ENCODE results near the gene FMNL2.

The FMNL2 gene

DNA sequence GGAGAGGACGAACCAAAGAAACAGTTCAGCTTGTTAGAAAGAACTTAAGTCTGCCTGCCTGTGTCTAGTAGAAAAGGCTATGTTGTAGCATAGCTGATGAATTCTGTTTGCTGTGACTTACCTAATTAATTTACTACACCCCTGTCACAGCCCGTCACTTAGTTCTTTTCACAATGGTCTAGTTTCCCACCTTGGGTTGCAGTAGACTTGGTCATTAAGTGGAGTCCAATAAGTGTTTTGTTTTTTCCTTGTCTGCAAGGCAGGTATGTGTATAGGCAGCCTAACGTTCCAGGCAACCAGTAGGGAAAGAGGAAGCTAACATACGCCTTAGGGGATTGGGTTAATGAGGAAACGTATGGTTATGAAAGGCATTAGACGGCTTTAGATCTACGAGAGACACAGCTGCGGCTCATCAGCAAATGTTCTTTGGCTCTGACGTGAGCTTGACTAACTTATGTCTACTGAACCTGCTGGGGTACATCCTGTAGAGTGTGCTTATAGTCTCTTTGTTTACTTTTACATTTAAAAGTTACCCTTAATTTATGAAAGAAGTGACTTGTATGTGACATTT lies 202.2 kb downstream of the FMNL2 start:
- no peak for TF ChIP-seq RARB (CRISPR knock-in tag; IDR thresholded peaks at IDR 0.05)
- TF ChIP-seq ZC3H10 (CRISPR knock-in tag; IDR thresholded peaks at IDR 0.05): no peak
- no peak for TF ChIP-seq ESRRG (CRISPR knock-in tag; IDR thresholded peaks at IDR 0.05)
- no peak for TF ChIP-seq BACH2 (CRISPR knock-in tag; IDR thresholded peaks at IDR 0.05; ENCODE audit: borderline replicate concordance)
- no peak for TF ChIP-seq GLIS3 (CRISPR knock-in tag; IDR thresholded peaks at IDR 0.05)
- TF ChIP-seq TOX (CRISPR knock-in tag; IDR thresholded peaks at IDR 0.05; ENCODE audit: borderline replicate concordance): no peak
- TF ChIP-seq, protein P1, sequence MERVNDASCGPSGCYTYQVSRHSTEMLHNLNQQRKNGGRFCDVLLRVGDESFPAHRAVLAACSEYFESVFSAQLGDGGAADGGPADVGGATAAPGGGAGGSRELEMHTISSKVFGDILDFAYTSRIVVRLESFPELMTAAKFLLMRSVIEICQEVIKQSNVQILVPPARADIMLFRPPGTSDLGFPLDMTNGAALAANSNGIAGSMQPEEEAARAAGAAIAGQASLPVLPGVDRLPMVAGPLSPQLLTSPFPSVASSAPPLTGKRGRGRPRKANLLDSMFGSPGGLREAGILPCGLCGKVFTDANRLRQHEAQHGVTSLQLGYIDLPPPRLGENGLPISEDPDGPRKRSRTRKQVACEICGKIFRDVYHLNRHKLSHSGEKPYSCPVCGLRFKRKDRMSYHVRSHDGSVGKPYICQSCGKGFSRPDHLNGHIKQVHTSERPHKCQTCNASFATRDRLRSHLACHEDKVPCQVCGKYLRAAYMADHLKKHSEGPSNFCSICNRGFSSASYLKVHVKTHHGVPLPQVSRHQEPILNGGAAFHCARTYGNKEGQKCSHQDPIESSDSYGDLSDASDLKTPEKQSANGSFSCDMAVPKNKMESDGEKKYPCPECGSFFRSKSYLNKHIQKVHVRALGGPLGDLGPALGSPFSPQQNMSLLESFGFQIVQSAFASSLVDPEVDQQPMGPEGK (CRISPR knock-in tag; IDR thresholded peaks at IDR 0.05; ENCODE audit: borderline replicate concordance): no peak
- no peak for TF ChIP-seq ISL1 (CRISPR knock-in tag; IDR thresholded peaks at IDR 0.05)
- TF ChIP-seq TCF4 (CRISPR knock-in tag; IDR thresholded peaks at IDR 0.05; ENCODE audit: borderline replicate concordance): no peak
- TF ChIP-seq ZNF8 (CRISPR knock-in tag; IDR thresholded peaks at IDR 0.05): no peak
- TF ChIP-seq, protein P2, sequence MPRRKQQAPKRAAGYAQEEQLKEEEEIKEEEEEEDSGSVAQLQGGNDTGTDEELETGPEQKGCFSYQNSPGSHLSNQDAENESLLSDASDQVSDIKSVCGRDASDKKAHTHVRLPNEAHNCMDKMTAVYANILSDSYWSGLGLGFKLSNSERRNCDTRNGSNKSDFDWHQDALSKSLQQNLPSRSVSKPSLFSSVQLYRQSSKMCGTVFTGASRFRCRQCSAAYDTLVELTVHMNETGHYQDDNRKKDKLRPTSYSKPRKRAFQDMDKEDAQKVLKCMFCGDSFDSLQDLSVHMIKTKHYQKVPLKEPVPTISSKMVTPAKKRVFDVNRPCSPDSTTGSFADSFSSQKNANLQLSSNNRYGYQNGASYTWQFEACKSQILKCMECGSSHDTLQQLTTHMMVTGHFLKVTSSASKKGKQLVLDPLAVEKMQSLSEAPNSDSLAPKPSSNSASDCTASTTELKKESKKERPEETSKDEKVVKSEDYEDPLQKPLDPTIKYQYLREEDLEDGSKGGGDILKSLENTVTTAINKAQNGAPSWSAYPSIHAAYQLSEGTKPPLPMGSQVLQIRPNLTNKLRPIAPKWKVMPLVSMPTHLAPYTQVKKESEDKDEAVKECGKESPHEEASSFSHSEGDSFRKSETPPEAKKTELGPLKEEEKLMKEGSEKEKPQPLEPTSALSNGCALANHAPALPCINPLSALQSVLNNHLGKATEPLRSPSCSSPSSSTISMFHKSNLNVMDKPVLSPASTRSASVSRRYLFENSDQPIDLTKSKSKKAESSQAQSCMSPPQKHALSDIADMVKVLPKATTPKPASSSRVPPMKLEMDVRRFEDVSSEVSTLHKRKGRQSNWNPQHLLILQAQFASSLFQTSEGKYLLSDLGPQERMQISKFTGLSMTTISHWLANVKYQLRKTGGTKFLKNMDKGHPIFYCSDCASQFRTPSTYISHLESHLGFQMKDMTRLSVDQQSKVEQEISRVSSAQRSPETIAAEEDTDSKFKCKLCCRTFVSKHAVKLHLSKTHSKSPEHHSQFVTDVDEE (CRISPR knock-in tag; IDR thresholded peaks at IDR 0.05): no peak
- no peak for TF ChIP-seq SNAI2 (CRISPR knock-in tag; IDR thresholded peaks at IDR 0.05)
- TF ChIP-seq ZFP30 (CRISPR knock-in tag; IDR thresholded peaks at IDR 0.05): no peak
- TF ChIP-seq, protein P3, sequence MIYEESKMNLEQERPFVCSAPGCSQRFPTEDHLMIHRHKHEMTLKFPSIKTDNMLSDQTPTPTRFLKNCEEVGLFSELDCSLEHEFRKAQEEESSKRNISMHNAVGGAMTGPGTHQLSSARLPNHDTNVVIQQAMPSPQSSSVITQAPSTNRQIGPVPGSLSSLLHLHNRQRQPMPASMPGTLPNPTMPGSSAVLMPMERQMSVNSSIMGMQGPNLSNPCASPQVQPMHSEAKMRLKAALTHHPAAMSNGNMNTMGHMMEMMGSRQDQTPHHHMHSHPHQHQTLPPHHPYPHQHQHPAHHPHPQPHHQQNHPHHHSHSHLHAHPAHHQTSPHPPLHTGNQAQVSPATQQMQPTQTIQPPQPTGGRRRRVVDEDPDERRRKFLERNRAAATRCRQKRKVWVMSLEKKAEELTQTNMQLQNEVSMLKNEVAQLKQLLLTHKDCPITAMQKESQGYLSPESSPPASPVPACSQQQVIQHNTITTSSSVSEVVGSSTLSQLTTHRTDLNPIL (CRISPR knock-in tag; IDR thresholded peaks at IDR 0.05; ENCODE audit: low read depth): no peak
- TF ChIP-seq ZNF565 (CRISPR knock-in tag; conservative IDR thresholded peaks at IDR 0.05; ENCODE audit: low read depth): no peak
- TF ChIP-seq, protein P4, sequence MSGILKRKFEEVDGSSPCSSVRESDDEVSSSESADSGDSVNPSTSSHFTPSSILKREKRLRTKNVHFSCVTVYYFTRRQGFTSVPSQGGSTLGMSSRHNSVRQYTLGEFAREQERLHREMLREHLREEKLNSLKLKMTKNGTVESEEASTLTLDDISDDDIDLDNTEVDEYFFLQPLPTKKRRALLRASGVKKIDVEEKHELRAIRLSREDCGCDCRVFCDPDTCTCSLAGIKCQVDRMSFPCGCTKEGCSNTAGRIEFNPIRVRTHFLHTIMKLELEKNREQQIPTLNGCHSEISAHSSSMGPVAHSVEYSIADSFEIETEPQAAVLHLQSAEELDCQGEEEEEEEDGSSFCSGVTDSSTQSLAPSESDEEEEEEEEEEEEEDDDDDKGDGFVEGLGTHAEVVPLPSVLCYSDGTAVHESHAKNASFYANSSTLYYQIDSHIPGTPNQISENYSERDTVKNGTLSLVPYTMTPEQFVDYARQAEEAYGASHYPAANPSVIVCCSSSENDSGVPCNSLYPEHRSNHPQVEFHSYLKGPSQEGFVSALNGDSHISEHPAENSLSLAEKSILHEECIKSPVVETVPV (CRISPR knock-in tag; IDR thresholded peaks at IDR 0.05): no peak
- no peak for TF ChIP-seq OSR1 (CRISPR knock-in tag; IDR thresholded peaks at IDR 0.05)
- TF ChIP-seq PPARA (CRISPR knock-in tag; IDR thresholded peaks at IDR 0.05; ENCODE audit: borderline replicate concordance): no peak
- TF ChIP-seq, protein P5, sequence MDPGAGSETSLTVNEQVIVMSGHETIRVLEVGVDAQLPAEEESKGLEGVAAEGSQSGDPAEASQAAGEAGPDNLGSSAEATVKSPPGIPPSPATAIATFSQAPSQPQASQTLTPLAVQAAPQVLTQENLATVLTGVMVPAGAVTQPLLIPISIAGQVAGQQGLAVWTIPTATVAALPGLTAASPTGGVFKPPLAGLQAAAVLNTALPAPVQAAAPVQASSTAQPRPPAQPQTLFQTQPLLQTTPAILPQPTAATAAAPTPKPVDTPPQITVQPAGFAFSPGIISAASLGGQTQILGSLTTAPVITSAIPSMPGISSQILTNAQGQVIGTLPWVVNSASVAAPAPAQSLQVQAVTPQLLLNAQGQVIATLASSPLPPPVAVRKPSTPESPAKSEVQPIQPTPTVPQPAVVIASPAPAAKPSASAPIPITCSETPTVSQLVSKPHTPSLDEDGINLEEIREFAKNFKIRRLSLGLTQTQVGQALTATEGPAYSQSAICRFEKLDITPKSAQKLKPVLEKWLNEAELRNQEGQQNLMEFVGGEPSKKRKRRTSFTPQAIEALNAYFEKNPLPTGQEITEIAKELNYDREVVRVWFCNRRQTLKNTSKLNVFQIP (CRISPR knock-in tag; IDR thresholded peaks at IDR 0.05; ENCODE audit: borderline replicate concordance, low read depth): no peak
- no peak for ATAC-seq

DNA sequence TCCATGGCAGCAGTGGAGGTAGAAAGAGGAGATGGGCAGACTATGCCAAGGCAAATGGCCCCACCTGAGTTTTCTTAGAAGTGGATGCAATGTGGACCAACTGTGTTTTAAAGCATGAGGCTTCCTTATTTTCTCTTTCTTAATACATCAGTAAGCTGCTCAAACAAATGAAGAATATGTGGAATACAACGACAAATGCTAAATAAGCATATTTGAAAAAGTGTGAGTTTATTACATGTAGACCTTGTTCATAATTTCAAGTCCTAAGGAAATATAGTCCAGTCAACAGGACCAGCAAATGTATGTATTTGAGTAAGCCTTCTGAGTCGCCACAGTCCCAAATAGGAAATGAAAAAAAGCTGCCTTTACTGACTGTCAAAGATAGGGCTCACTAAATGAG lies 204.4 kb downstream of the FMNL2 start:
- TF ChIP-seq ZFP30 (CRISPR knock-in tag; IDR thresholded peaks at IDR 0.05) (no peak), SNAI2 (CRISPR knock-in tag; IDR thresholded peaks at IDR 0.05) (no peak), ZFP3 (CRISPR knock-in tag; IDR thresholded peaks at IDR 0.05) (no peak), GLIS3 (CRISPR knock-in tag; IDR thresholded peaks at IDR 0.05) (no peak), OSR1 (CRISPR knock-in tag; IDR thresholded peaks at IDR 0.05) (no peak), ZNF565 (CRISPR knock-in tag; conservative IDR thresholded peaks at IDR 0.05; ENCODE audit: low read depth) (no peak), RARB (CRISPR knock-in tag; IDR thresholded peaks at IDR 0.05) (no peak)
- TF ChIP-seq, protein P2 (CRISPR knock-in tag; IDR thresholded peaks at IDR 0.05): no peak
- TF ChIP-seq, protein P5 (CRISPR knock-in tag; IDR thresholded peaks at IDR 0.05; ENCODE audit: borderline replicate concordance, low read depth): no peak
- TF ChIP-seq, protein P4 (CRISPR knock-in tag; IDR thresholded peaks at IDR 0.05): no peak
- ATAC-seq: no peak
